Adipocyte (in vitro differentiated cells): Measurements from ENCODE around the gene RAB3C.

Experiments
- DNase-seq: peaks from one replicate; pipeline ENCODE4 v3.0.0-alpha.2; 2015; ENCODE audit warnings: low read depth
- H3K27me3 ChIP-seq: replicated peaks from 2 replicates; pipeline ENCODE4 v1.7.0; 2013; ENCODE audit warnings: mild to moderate bottlenecking, low read length, moderate library complexity; ENCODE audit not compliant: control insufficient read depth, insufficient read depth
- H3K36me3 ChIP-seq: 2 replicates; pipeline ENCODE4 v1.7.0; 2013; ENCODE audit warnings: low read length, mild to moderate bottlenecking, moderate library complexity; ENCODE audit not compliant: control insufficient read depth, insufficient read depth, severe bottlenecking
- H3K4me1 ChIP-seq: 2 replicates; pipeline ENCODE4 v1.7.0; 2013; ENCODE audit warnings: mild to moderate bottlenecking, low read length, moderate library complexity; ENCODE audit not compliant: control insufficient read depth, insufficient read depth
- H3K4me3 ChIP-seq: 2 replicates; pipeline ENCODE4 v1.7.0; 2013; ENCODE audit warnings: mild to moderate bottlenecking, low read length, moderate library complexity
- H3K9ac ChIP-seq: 2 replicates; pipeline ENCODE4 v1.7.0; 2013; ENCODE audit warnings: mild to moderate bottlenecking, low read length, moderate library complexity
- H3K9me3 ChIP-seq: 2 replicates; pipeline ENCODE4 v1.7.0; 2013; ENCODE audit warnings: mild to moderate bottlenecking, low read length, moderate library complexity; ENCODE audit not compliant: control insufficient read depth

RAB3C gene

DNA sequence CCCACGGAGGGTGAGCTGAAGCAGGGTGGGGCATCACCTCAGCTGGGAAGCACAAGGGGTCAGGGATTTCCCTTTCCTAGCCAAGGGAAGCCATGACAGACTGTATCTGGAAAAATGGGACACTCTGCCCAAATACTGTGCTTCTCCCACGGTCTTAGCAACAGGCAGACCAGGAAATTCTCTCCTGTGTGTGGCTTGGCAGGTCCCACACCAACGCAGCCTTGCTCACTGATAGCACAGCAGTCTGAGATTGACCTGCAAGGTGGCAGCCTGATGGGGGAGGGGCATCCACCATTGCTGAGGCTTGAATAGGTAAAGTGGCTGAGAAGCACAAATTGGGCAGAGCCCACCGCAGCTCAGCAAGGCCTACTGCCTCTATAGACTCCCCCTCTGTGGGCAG, 23.2 kb downstream of the RAB3C start:
- Histone ChIP-seq H3K27me3 (no peaks in the 10 kb centered on the region), H3K36me3 (no peaks in the 10 kb centered on the region), H3K9me3 (peaks cover 11% of the 10 kb centered on the region), H3K4me1 (no peaks in the 10 kb centered on the region), H3K9ac (no peak overlapping the region), H3K4me3 (no peak overlapping the region)
- DNase-seq = no peak

DNA sequence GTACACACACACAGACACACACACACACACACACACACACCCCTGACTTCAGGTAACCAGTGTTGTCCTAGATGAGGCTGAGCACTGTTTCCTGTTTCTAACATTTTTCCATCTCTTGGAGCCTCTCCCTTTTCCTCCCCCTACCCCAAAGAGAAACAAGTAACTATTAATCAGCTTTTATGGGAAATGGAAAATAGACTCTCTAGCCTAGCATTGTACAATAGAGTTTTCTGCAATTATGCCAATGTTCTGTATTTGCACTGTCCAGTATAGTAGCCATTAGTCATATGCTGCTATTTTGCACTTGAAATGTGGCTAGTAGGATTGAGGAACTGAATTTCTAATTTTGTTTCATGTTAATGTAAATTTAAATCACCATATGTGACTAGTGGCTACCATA, 33.1 kb downstream of the RAB3C start:
- DNase-seq = no peak
- H3K36me3 ChIP-seq = no peaks in the 10 kb centered on the region
- no peaks in the 10 kb centered on the region for H3K9me3 ChIP-seq
- H3K27me3 ChIP-seq = no peaks in the 10 kb centered on the region
- no peak overlapping the region for H3K9ac ChIP-seq
- H3K4me1 ChIP-seq = no peaks in the 10 kb centered on the region
- no peak overlapping the region for H3K4me3 ChIP-seq

DNA sequence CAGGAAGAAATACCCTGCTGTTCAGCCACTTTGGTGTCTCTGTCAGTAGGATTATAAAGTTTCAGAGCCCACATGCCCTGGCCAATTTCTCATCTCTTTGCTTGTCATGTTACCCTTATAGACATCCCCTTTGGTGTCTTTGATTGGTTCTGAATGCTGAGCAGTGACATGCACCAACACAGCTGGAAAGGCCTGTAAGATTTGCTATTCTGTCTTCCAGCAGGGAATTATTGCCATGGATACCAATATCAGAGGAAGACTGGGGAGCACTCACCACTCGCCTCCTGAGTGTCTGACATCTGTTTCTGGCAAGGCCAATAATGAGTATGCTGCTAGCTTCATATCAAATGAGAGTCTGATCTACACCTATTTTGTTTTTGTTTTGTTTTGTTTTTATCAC, 34.4 kb downstream of the RAB3C start:
- DNase-seq = no peak
- Histone ChIP-seq H3K4me1 (no peaks in the 10 kb centered on the region), H3K9me3 (no peaks in the 10 kb centered on the region), H3K4me3 (no peak overlapping the region), H3K9ac (no peak overlapping the region), H3K36me3 (no peaks in the 10 kb centered on the region), H3K27me3 (no peaks in the 10 kb centered on the region)

DNA sequence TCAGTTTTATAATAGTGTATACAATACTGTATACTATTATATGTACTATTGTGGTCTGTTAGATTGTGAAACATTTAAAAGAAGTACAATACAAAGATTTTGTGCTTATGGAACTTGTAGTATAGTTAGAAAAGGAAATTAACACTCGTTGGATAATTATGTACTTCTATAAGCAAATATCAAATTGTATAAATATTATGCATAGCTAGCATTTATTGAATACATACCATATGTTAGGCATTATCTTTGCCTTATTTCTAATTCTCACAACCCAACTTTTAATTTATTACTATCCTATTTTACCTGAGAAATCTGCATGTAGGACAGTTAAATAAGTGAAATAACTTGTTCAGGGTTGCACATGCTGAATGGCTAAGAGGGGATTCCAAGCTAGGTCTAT, 37.5 kb downstream of the RAB3C start:
- no peaks in the 10 kb centered on the region for H3K36me3 ChIP-seq
- no peaks in the 10 kb centered on the region for H3K4me1 ChIP-seq
- no peaks in the 10 kb centered on the region for H3K9me3 ChIP-seq
- no peak overlapping the region for H3K9ac ChIP-seq
- no peak overlapping the region for H3K4me3 ChIP-seq
- H3K27me3 ChIP-seq = no peaks in the 10 kb centered on the region
- no peak for DNase-seq

DNA sequence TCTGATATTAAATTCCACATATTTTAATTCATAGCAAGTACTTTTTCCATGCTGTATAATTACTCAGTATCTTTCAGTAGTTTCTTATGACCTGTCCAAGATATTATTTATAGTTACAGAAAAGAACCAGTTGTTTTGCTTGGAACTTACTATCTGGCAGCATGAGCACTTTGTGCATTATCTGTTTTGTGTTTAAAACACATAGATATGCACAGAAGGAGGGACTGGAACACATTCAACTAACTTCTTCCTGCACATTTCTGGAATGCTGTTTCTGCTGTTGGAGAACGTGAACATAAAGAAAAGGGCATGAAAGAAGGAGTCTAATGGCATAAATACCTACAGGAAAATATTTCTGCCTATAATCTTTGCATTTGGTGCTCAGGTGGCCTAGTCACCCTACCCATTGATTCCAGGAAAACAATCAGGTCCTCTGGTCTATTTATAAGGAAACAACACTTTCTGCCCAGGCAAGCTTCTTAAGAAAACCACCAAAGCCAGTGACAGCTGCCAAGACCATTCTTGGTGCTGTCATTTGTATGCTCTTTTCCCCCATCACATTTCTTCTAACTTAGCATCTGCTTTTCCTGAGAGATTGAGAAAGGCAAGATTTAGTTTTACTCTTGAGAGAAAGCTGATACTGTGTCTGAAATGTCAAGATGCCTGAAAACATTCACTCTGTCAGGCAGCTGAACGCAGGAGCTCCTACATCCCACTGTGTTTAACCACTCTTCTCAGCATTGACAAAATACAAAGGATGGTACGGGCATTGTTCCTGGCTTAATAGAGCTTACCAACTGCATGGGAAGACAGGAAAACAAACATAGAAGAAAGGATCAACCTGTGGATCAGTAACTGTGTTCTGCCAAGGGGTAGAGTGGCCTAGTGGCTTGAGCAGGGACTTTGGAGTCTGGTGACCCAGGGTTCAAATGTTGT, 40.3 kb downstream of the RAB3C start:
- no peak overlapping the region for H3K4me3 ChIP-seq
- no peak for DNase-seq
- H3K9me3 ChIP-seq = no peaks in the 10 kb centered on the region

DNA sequence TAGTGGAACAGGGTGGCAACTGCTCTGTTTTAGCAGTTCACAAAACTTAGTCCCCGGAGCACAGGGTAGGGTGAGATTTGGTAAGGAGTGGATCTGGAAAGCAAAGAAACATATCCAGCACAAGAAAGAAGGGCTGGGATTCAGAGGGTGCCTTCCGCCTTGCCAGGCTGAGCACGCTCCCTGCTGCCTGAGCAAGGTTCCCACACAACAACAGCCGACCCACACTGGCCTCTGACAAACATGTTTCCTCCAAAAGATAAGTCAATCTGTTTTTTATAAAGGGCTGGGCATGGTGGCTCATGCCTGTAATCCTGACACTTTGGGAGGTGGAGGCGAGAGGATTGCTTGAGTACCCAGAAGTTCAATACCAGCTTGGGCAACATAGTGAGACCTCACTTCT, 45.8 kb downstream of the RAB3C start:
- Histone ChIP-seq H3K27me3 (peaks cover 3% of the 10 kb centered on the region), H3K36me3 (no peaks in the 10 kb centered on the region)

More for the DNA sequence above, 40.3 kb downstream of the RAB3C start:
- Histone ChIP-seq H3K4me1 (no peaks in the 10 kb centered on the region), H3K27me3 (no peaks in the 10 kb centered on the region), H3K36me3 (no peaks in the 10 kb centered on the region), H3K9ac (no peak overlapping the region)

DNA sequence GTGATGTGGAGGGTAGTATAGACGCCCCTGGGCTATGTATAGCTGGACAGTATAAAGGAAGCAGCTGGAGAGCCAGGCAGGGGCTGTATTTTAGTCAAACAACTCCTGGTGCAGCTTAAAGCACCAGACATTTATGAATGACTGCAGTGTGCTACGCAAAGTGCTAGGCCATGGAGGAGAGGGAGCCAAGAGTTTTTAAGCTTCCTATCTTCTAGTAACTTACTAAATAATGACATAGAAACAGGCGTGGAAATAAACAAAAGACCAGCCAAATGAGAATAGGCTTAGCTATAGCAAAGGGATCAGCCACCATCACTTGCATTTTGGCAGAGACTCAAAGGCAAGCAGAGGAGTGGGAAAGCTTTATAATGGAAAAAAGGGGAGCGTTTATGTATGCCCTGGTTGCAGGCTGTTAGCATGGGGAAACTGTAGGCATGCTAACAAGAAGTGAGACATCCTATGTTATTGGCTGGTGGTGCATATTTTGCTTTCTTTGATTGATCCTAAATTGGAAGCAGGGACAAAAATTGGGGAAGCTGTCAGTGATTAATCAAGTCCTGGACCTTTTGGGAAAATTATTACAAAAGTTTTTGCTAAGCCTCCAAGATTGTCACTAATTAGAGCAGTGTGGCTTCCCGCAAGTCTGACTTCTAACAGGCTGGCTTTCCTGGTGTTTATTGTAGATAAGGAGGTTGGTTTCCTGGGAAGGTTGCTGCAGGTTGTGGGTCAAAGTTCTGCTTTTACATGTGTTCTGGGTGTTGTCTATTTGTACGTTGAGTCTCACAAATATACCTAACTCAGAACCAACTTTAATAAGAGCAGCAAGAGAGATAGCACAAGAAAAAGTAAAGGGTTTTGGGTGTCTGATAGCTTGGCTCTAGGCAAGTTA, 46.6 kb downstream of the RAB3C start:
- Histone ChIP-seq H3K4me3 (no peak overlapping the region), H3K36me3 (no peaks in the 10 kb centered on the region), H3K9ac (no peak overlapping the region), H3K27me3 (peaks cover 3% of the 10 kb centered on the region), H3K4me1 (no peaks in the 10 kb centered on the region), H3K9me3 (no peaks in the 10 kb centered on the region)
- DNase-seq = no peak

More for the DNA sequence above, 45.8 kb downstream of the RAB3C start:
- no peaks in the 10 kb centered on the region for H3K4me1 ChIP-seq
- H3K4me3 ChIP-seq = no peak overlapping the region
- H3K9ac ChIP-seq = no peak overlapping the region
- no peak for DNase-seq
- no peaks in the 10 kb centered on the region for H3K9me3 ChIP-seq

DNA sequence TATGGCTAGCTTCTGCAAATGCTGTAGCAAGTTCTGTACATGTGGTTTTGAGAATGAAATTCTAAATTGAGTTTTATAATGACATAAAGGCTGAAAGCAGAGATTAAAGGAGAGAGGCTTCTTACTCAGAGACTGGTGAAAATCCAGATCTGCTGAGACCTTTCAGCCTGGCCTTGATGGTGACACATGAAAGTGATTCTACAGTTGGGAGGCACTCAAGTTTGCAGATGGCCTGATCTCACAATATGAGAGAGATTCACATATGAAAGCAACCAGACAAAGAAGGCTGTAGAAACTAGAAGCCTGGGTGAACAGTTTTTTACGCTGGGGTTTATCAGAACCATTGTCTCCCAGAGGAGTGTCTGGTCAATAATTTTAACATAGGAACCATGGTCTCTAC, 49.0 kb downstream of the RAB3C start:
- no peaks in the 10 kb centered on the region for H3K36me3 ChIP-seq
- peaks cover 3% of the 10 kb centered on the region for H3K27me3 ChIP-seq
- no peaks in the 10 kb centered on the region for H3K4me1 ChIP-seq
- no peaks in the 10 kb centered on the region for H3K9me3 ChIP-seq
- no peak overlapping the region for H3K4me3 ChIP-seq
- DNase-seq = no peak
- H3K9ac ChIP-seq = no peak overlapping the region

DNA sequence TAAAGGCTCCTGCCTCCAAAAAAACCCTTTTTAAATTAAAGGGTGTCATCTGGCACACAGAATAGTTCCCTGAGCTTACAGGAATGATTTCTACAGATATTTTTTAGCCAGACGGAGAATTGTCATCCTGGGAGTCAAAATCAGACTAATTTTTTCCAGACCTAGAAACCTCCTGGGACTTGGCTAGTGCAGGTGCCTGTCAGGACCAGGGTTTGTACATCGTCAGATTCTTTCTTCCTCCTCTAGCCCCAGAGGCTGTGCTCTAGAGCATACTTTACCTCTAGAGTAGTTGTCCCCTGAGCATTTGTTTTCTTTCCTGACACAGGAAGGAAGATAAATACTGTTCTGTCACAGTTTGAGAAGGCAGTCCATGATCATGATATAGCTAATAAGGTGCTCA, 52.5 kb downstream of the RAB3C start:
- no peak overlapping the region for H3K4me3 ChIP-seq
- H3K36me3 ChIP-seq = no peaks in the 10 kb centered on the region
- H3K4me1 ChIP-seq = no peaks in the 10 kb centered on the region
- peaks cover 3% of the 10 kb centered on the region for H3K27me3 ChIP-seq
- DNase-seq = no peak
- no peaks in the 10 kb centered on the region for H3K9me3 ChIP-seq
- H3K9ac ChIP-seq = no peak overlapping the region

DNA sequence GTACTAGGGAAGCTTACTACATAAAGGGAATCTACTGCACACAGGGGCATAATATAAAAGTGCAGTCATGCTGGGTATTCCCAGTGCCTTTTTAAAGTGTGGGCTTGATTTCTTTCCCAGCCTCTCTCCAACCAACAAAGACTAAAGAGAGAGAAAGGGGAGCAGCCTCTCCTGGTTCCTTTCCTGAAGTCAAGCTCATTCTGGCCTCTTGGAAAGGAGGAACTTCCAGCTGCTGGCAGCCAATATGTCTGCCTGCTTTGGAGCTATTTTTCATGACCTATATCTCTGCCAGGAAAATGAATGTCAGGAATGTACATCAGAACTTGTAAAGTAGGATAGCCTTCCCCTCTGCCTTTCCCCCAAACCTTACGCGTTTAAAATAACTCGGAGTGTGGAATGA, 57.1 kb downstream of the RAB3C start:
- no peak for DNase-seq

DNA sequence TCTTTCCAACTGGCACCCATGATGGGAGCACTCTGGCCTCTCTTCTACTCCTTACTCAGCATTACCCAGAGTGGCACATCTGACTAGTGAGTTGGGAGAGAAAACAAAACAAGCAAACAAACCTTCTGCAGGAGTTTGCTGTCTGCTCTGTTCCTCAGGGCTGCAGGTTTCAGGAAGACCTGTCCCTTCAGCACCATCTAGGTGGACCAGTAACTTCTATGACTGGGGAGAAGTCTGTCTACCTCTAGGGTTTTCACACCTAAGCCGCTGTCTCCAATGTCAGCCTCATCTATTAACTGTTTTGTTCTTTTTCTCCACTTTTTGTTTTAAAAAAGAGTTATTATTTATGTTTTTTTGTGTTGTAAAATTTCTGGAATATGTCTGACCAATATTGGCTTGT, 58.7 kb downstream of the RAB3C start:
- Histone ChIP-seq H3K4me3 (no peak overlapping the region), H3K4me1 (no peaks in the 10 kb centered on the region), H3K9me3 (no peaks in the 10 kb centered on the region), H3K27me3 (peaks cover 3% of the 10 kb centered on the region), H3K36me3 (no peaks in the 10 kb centered on the region), H3K9ac (no peak overlapping the region)
- no peak for DNase-seq

More for the DNA sequence above, 57.1 kb downstream of the RAB3C start:
- H3K27me3 ChIP-seq = peaks cover 3% of the 10 kb centered on the region
- H3K9me3 ChIP-seq = no peaks in the 10 kb centered on the region
- no peaks in the 10 kb centered on the region for H3K4me1 ChIP-seq
- H3K4me3 ChIP-seq = no peak overlapping the region
- H3K9ac ChIP-seq = no peak overlapping the region
- H3K36me3 ChIP-seq = no peaks in the 10 kb centered on the region
